GM12873 (cell line): ENCODE results near the gene GBF1.

Source experiments
- CTCF ChIP-seq: IDR thresholded peaks from 2 replicates; pipeline ENCODE4 v1.5.1; 2012; ENCODE audit warnings: low read depth, mild to moderate bottlenecking, moderate library complexity, low read length, control low read depth; ENCODE audit not compliant: insufficient read depth; ENCODE audit errors: missing control alignments

The GBF1 gene

GRCh38 chr10:102335184-102335583 lies 89.9 kb downstream of the GBF1 start:
- no peak for TF ChIP-seq CTCF

GRCh38 chr10:102341038-102341688 lies 95.8 kb downstream of the GBF1 start:
- TF ChIP-seq CTCF: no peak

- TF ChIP-seq CTCF: no peak
These were observed 97.1 kb downstream of the GBF1 start for GRCh38 chr10:102342458-102342857.

DNA sequence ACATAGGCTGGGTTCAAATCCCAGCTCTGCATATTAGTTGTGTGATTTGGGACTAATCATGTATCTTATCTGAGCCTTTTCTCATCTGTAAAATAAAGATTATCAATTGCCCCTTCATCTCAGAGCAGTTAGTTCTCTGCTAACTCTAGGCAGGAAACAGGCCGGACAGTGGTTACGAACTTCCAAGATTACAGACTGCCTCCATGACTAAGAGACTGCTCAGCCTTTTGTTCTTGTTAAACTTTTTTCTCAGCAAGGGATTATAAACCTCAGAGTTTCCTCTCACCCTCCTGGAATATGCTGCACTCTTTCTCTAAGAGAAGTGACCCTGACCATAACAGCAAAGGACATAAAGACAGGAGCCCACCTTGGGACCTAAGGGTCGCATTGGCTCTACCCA lies 97.6 kb downstream of the GBF1 start:
- TF ChIP-seq CTCF: no peak

GRCh38 chr10:102344067-102344466 lies 98.7 kb downstream of the GBF1 start:
- TF ChIP-seq CTCF: no peak

- TF ChIP-seq CTCF: peak; percentile 49
These were observed 102.0 kb downstream of the GBF1 start for GRCh38 chr10:102347236-102347828.

DNA sequence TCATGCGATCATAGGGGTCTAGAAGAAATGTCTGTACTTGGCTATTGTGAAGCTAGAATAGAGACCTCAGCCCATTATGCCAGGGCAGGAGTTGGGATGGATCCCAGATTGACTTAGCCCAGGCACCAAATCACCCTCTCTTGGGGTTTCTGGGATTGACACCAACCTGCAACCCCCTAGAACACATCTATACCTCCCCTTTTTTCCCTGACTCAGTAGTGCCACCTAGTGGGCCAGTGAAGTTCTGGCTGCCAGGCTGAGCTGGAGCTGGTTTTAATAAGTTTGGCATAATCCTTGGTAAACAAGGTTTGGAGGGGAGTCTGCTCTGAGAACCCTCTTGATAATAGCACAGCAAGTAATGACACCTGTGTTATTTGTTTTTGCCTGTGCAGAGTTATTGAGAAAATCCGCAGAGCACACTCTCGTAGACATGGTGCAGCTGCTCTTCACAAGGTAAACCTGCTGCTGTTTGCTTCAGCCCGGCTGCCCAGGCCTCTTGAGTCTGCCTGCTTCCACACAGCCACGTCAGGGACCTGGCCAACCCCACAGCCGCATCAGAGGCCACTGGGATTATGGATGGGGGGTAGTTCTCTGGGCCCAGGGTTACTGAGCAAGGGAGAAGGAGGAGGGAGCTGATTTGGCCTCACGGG lies 106.9 kb downstream of the GBF1 start:
- TF ChIP-seq CTCF: peak; percentile 93
